ENCODE results near the gene ATP6V1G2. TPM values are rescaled to one million over a fixed set of nuclear protein-coding genes. Genes with fewer than 3 reads are reported as not detected.

ATP6V1G2 gene
- total and polyA plus RNA-seq, 9 donors: 1.4 to 5.6 (median 4.5) TPM

GRCh38 chr6:31582230-31582643, 35.8 kb upstream of the ATP6V1G2 start, which contains the start of gene LTB:
Gene LTB (minus strand): TSS chr6:31582424. CDS start chr6:31582417, 7 bp downstream.
- Histone ChIP-seq H3K27ac (ENCODE audit: low read length) (peak within 1 kb of the TSS; percentile 53), H3K27me3 (ENCODE audit: control insufficient read depth, insufficient read depth, low read length) (peaks cover 14% of the 10 kb centered on the region), H3K4me1 (ENCODE audit: control insufficient read depth, insufficient read depth, low read length) (peaks cover 17% of the 10 kb centered on the region), H3K9me3 (replicated peaks; ENCODE audit: control insufficient read depth, low read depth, low read length) (no peaks in the 10 kb centered on the region), H3K4me3 (ENCODE audit: low read length) (peak within 1 kb of the TSS; percentile 62), H3K36me3 (ENCODE audit: control insufficient read depth, insufficient read depth, low read length) (no peaks in the 10 kb centered on the region)
- 75% methylated on average over 1 of the region's 3 CpGs for WGBS (ENCODE audit: insufficient coverage)
- no peak for DNase-seq

GRCh38 chr6:31581434-31582229, 35.2 kb upstream of the ATP6V1G2 start:
- peaks cover 17% of the 10 kb centered on the region for H3K4me1 ChIP-seq (ENCODE audit: control insufficient read depth, insufficient read depth, low read length)
- WGBS (ENCODE audit: insufficient coverage): 10% methylated on average over 12 of the region's 21 CpGs

GRCh38 chr6:31580807-31581433, 34.5 kb upstream of the ATP6V1G2 start:
- WGBS (ENCODE audit: insufficient coverage): under 1% methylated on average over 54 of the region's 62 CpGs
- Histone ChIP-seq H3K4me3 (ENCODE audit: low read length) (peak overlapping the region; percentile 62), H3K4me1 (ENCODE audit: control insufficient read depth, insufficient read depth, low read length) (peaks cover 17% of the 10 kb centered on the region), H3K9me3 (replicated peaks; ENCODE audit: control insufficient read depth, low read depth, low read length) (no peaks in the 10 kb centered on the region), H3K27me3 (ENCODE audit: control insufficient read depth, insufficient read depth, low read length) (peaks cover 14% of the 10 kb centered on the region), H3K27ac (ENCODE audit: low read length) (peak overlapping the region; percentile 53), H3K36me3 (ENCODE audit: control insufficient read depth, insufficient read depth, low read length) (no peaks in the 10 kb centered on the region)
- peak; percentile 92 for DNase-seq

More at GRCh38 chr6:31581434-31582229, 35.2 kb upstream of the ATP6V1G2 start:
- no peak for DNase-seq
- Histone ChIP-seq H3K36me3 (ENCODE audit: control insufficient read depth, insufficient read depth, low read length) (no peaks in the 10 kb centered on the region), H3K4me3 (ENCODE audit: low read length) (peak overlapping the region; percentile 62), H3K9me3 (replicated peaks; ENCODE audit: control insufficient read depth, low read depth, low read length) (no peaks in the 10 kb centered on the region), H3K27ac (ENCODE audit: low read length) (peak overlapping the region; percentile 53), H3K27me3 (ENCODE audit: control insufficient read depth, insufficient read depth, low read length) (peaks cover 14% of the 10 kb centered on the region)

GRCh38 chr6:31580438-31580740, 34.0 kb upstream of the ATP6V1G2 start:
- no peak for DNase-seq
- H3K27ac ChIP-seq (ENCODE audit: low read length): no peak overlapping the region
- H3K27me3 ChIP-seq (ENCODE audit: control insufficient read depth, insufficient read depth, low read length): peaks cover 14% of the 10 kb centered on the region
- H3K36me3 ChIP-seq (ENCODE audit: control insufficient read depth, insufficient read depth, low read length): no peaks in the 10 kb centered on the region
- WGBS (ENCODE audit: insufficient coverage): 26% methylated on average over 11 of the region's 11 CpGs
- no peaks in the 10 kb centered on the region for H3K9me3 ChIP-seq (replicated peaks; ENCODE audit: control insufficient read depth, low read depth, low read length)
- H3K4me3 ChIP-seq (ENCODE audit: low read length): peak overlapping the region; percentile 62
- H3K4me1 ChIP-seq (ENCODE audit: control insufficient read depth, insufficient read depth, low read length): peaks cover 15% of the 10 kb centered on the region

- H3K36me3 ChIP-seq (ENCODE audit: control insufficient read depth, insufficient read depth, low read length): no peaks in the 10 kb centered on the region
- no peak overlapping the region for H3K4me3 ChIP-seq (ENCODE audit: low read length)
- H3K27me3 ChIP-seq (ENCODE audit: control insufficient read depth, insufficient read depth, low read length): peaks cover 14% of the 10 kb centered on the region
- H3K9me3 ChIP-seq (replicated peaks; ENCODE audit: control insufficient read depth, low read depth, low read length): no peaks in the 10 kb centered on the region
- WGBS (ENCODE audit: insufficient coverage): 100% methylated on average over 1 of the region's 8 CpGs
- DNase-seq: no peak
- H3K27ac ChIP-seq (ENCODE audit: low read length): no peak overlapping the region
- peaks cover 17% of the 10 kb centered on the region for H3K4me1 ChIP-seq (ENCODE audit: control insufficient read depth, insufficient read depth, low read length)
These were observed 33.4 kb upstream of the ATP6V1G2 start for GRCh38 chr6:31579546-31580437.

- 92% methylated on average over 2 of the region's 3 CpGs for WGBS (ENCODE audit: insufficient coverage)
These were observed 32.7 kb upstream of the ATP6V1G2 start for GRCh38 chr6:31579119-31579505.

GRCh38 chr6:31578184-31579118, 32.0 kb upstream of the ATP6V1G2 start:
- H3K9me3 ChIP-seq (replicated peaks; ENCODE audit: control insufficient read depth, low read depth, low read length): no peaks in the 10 kb centered on the region
- no peak overlapping the region for H3K4me3 ChIP-seq (ENCODE audit: low read length)
- H3K36me3 ChIP-seq (ENCODE audit: control insufficient read depth, insufficient read depth, low read length): no peaks in the 10 kb centered on the region
- no peak for DNase-seq
- H3K4me1 ChIP-seq (ENCODE audit: control insufficient read depth, insufficient read depth, low read length): peaks cover 17% of the 10 kb centered on the region
- no peak overlapping the region for H3K27ac ChIP-seq (ENCODE audit: low read length)
- WGBS (ENCODE audit: insufficient coverage): 53% methylated on average over 5 of the region's 12 CpGs
- H3K27me3 ChIP-seq (ENCODE audit: control insufficient read depth, insufficient read depth, low read length): peaks cover 14% of the 10 kb centered on the region

More at GRCh38 chr6:31579119-31579505, 32.7 kb upstream of the ATP6V1G2 start:
- Histone ChIP-seq H3K27me3 (ENCODE audit: control insufficient read depth, insufficient read depth, low read length) (peaks cover 14% of the 10 kb centered on the region), H3K27ac (ENCODE audit: low read length) (no peak overlapping the region), H3K4me3 (ENCODE audit: low read length) (no peak overlapping the region), H3K9me3 (replicated peaks; ENCODE audit: control insufficient read depth, low read depth, low read length) (no peaks in the 10 kb centered on the region), H3K36me3 (ENCODE audit: control insufficient read depth, insufficient read depth, low read length) (no peaks in the 10 kb centered on the region), H3K4me1 (ENCODE audit: control insufficient read depth, insufficient read depth, low read length) (peaks cover 17% of the 10 kb centered on the region)
- no peak for DNase-seq

GRCh38 chr6:31577579-31577966, 31.2 kb upstream of the ATP6V1G2 start:
- Histone ChIP-seq H3K4me3 (ENCODE audit: low read length) (no peak overlapping the region), H3K27ac (ENCODE audit: low read length) (no peak overlapping the region), H3K36me3 (ENCODE audit: control insufficient read depth, insufficient read depth, low read length) (no peaks in the 10 kb centered on the region), H3K27me3 (ENCODE audit: control insufficient read depth, insufficient read depth, low read length) (peaks cover 14% of the 10 kb centered on the region), H3K4me1 (ENCODE audit: control insufficient read depth, insufficient read depth, low read length) (peaks cover 17% of the 10 kb centered on the region), H3K9me3 (replicated peaks; ENCODE audit: control insufficient read depth, low read depth, low read length) (no peaks in the 10 kb centered on the region)
- no peak for DNase-seq
- WGBS (ENCODE audit: insufficient coverage): 78% methylated on average over 2 of the region's 3 CpGs

- H3K9me3 ChIP-seq (replicated peaks; ENCODE audit: control insufficient read depth, low read depth, low read length): no peaks in the 10 kb centered on the region
- no peak overlapping the region for H3K4me3 ChIP-seq (ENCODE audit: low read length)
- H3K36me3 ChIP-seq (ENCODE audit: control insufficient read depth, insufficient read depth, low read length): no peaks in the 10 kb centered on the region
- WGBS (ENCODE audit: insufficient coverage): 92% methylated on average over 13 of the region's 19 CpGs
- H3K27me3 ChIP-seq (ENCODE audit: control insufficient read depth, insufficient read depth, low read length): peaks cover 12% of the 10 kb centered on the region
- H3K4me1 ChIP-seq (ENCODE audit: control insufficient read depth, insufficient read depth, low read length): peaks cover 17% of the 10 kb centered on the region
- no peak for DNase-seq
- H3K27ac ChIP-seq (ENCODE audit: low read length): no peak overlapping the region
These were observed 30.6 kb upstream of the ATP6V1G2 start for GRCh38 chr6:31576897-31577578.
